Jurkat, Clone E6-1 (cell line): ENCODE results near the gene VPS37C.

Experiments
- DNase-seq: peaks from one replicate; pipeline ENCODE4 v3.0.0-alpha.2; 2011; ENCODE audit warnings: low read depth, low spot score
- H3K4me3 ChIP-seq: 2 replicates; pipeline ENCODE4 v1.5.1; 2011; ENCODE audit warnings: mild to moderate bottlenecking, low read length, control low read depth, moderate library complexity

Gene VPS37C

GRCh38 chr11:61160487-61161189, 588 bp downstream of the VPS37C start:
- no peak for DNase-seq
- H3K4me3 ChIP-seq = peak overlapping the region; percentile 80

DNA sequence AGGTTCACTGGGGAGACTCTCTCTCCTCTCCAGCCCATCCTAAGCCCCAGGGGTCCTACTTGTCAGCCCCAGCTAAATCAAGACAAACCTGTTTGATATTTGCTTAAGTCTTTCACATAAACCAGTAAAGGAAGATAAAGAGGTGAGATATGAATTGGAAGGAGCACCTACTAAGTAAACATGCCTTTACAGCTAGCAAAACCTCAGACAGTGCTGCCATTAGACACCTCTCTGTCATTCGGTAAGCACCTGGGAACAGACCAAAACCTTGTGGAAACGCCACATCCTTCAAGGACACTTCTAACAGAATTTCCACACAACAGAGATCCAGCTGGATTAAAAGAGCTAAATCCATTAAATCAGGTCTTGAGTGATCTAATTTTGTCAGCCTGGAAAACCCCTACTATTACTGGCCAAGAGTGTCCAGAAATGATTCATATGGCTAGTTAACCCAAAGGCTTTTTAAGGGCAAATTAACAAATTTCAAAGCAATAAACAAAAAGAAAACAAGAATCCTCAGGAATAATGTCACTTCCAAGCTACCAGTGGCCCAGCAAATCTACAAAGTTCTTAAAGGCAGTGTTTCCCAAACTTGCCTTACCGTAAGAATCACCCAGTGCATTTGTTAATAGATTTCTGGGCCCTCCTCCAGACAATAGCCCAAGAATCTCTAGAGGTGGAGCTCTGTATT, 2.4 kb downstream of the VPS37C start:
- no peak overlapping the region for H3K4me3 ChIP-seq
- DNase-seq = no peak

DNA sequence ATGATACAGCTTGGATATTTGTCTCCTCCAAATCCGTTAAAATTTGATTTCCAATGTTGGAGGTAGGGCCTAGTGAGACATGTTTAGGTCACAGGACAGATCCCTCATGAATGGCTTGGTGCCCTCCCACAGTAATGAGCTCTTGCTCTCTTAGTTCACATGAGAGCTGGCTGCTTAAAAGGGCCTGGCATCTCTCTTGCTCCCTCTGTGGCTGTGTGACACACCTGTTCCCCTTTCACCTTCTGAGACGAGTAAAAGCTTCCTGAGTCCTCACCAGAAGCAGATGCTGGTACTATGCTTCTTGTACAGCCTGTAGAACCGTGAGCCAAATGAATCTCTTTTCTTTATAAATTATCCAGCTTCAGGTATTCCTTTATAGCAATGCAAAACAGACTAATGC, 3.5 kb downstream of the VPS37C start:
- no peak for DNase-seq
- H3K4me3 ChIP-seq = no peak overlapping the region

DNA sequence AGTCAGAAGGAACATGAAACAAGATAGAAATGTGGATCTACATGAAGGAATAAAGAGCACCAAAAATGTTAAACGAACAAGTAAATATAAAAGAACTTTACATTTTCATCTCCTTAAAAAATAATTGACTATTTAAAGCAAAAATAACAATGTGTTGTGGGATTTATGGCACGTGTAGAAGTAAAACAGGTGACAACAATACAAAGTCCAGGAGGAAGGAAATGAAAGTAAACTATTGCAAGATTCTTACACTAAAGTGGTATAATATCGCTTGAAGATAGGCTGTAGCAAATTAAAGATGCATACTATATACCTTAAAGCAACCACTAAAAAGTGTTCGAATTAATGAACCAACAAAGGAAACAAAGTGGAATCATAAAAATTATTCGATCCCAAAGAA, 5.5 kb downstream of the VPS37C start:
- no peak for DNase-seq
- H3K4me3 ChIP-seq = no peak overlapping the region

GRCh38 chr11:61155312-61155711, 5.9 kb downstream of the VPS37C start:
- DNase-seq = no peak
- H3K4me3 ChIP-seq = no peak overlapping the region

GRCh38 chr11:61154528-61154927, 6.7 kb downstream of the VPS37C start:
- H3K4me3 ChIP-seq = no peak overlapping the region
- no peak for DNase-seq

DNA sequence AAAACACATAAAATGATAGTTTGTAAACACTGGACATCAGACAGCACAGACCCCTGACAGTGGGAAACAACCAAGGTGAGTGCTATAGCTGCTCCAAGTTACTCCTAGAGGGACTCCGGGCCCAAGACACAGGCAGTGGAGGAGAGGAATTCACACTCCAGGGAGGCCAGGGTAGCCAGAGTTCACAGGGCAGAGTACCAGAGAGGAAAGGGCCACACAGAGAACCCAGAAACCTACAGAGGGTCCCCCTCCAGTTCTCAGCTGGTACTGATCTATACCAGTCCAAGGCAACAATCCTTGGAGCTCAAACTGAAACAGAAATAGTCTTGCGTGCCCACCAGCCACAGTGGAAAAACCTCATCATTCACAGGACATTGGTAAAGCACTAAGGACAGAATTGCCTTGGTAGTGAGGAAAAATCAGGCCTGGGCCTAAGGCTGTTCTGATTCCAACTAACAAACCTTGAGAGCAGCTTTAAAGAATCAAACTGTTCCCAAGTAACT, 7.6 kb downstream of the VPS37C start:
- H3K4me3 ChIP-seq = no peak overlapping the region
- DNase-seq = no peak

DNA sequence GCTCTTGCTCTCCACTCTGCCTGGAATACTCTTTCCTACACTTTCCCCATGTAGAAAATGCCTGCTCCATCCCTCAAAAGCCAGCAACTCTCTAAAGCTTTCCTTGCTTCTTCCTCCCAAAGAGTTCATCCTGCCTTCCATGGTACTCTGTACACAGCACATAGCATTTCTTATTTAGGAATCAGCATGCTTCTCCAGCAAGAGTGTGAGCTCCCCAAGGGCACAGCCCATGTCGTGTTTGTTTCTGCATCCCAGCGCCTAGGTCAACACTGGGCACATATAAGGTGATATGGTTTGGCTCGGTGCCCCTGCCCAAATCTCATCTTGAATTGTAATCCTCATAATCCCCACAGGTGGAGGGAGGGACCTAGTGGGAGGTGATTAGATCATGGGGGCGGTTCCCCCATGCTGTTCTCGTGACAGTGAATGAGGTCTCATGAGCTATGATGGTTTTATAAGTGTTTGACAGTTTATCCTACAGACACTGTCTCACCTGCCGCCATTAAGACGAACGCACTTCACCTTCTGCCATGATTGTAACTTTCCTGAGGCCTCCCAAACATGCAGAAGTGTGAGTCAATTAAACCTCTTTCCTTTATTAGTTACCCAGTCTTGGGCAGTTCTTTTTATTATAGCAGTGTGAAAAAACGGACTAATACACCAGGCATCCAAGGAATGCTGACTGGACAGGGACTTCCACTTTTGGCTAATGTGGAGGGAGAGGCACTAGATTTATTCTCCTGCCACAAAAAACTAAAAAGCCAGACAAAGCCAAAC, 8.2 kb downstream of the VPS37C start:
- no peak overlapping the region for H3K4me3 ChIP-seq
- DNase-seq = no peak

DNA sequence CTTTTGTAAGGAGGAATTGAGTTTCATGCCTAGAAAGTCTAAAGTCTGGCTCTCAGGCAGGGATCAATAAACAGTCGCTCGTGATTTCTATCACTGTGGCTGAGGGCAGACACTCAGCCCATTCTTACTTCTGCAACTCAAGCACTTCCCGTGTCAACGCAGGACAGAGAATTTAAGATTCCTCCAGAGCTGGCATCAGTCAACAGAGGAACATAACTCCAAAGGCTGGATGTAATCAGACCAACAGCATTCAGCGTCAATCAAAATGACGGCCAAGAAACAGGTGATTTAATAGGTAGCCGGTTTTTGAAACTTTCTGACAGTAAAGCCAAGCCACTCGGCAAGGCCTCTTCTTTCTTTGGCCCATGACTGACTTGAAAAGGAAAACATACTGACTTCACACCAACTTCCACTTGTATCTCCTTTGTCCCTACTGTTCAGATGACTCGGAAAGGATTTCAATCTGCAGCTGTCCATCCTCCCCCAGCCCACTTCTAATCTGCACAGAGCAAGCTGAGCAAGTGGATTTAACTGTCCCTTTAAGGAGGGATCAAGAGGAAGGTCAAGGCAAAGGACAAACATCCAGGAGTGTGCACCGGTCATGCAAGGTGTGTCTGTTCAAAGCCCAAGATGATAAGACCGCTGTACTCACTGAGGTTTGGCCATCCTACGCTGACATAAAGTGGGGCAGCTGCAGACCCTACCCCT, 9.5 kb downstream of the VPS37C start:
- H3K4me3 ChIP-seq = no peak overlapping the region
- DNase-seq = no peak

- no peak for DNase-seq
- no peak overlapping the region for H3K4me3 ChIP-seq
Measured at GRCh38 chr11:61150706-61151544, 10.3 kb downstream of the VPS37C start.

DNA sequence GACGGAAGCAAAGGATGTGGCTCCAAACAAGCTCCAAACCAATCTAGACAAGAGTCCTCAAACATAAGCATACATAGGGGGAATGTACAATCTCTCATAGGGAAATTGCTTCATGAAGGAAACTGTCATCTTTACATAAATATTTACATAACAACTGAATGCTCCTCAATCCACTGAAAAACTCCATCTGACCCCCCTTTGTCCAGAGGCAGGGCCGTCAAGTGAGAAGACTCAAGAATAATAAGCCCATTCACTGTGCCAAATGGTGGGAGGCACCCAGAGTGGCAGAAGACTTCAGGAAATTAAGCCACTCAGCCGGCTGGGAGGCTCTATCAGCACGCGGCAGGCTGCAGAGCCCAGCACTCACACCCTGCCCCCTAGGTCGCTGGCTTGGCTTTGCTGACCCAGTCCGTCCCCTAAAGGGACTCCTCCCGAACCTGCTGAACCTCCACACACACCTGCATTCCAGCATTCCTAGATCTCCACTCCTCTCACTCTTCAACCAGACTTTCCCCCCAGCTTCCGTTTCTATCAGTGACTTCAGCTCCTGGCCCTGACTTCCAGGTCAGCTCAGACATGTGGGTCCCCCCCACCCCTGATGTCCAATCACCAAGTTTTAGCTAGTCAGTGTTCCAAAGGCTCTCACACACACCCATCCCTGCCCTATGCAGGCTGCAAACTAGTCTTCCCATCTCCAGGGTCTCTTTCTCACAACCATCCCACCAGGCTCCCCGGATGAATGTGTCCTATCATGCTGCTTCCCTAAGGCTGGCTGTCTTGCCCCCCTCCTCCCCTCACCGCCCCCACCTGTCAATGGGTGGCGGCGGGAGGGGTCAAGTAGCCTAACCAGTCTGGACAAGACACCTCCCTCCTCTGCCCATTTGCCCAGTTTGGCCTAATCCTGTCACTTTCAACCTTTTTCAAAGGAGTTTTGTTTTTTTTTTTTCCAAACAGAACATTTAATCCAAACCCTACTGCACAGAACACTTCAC, 11.3 kb downstream of the VPS37C start:
- H3K4me3 ChIP-seq = no peak overlapping the region
- DNase-seq = no peak

DNA sequence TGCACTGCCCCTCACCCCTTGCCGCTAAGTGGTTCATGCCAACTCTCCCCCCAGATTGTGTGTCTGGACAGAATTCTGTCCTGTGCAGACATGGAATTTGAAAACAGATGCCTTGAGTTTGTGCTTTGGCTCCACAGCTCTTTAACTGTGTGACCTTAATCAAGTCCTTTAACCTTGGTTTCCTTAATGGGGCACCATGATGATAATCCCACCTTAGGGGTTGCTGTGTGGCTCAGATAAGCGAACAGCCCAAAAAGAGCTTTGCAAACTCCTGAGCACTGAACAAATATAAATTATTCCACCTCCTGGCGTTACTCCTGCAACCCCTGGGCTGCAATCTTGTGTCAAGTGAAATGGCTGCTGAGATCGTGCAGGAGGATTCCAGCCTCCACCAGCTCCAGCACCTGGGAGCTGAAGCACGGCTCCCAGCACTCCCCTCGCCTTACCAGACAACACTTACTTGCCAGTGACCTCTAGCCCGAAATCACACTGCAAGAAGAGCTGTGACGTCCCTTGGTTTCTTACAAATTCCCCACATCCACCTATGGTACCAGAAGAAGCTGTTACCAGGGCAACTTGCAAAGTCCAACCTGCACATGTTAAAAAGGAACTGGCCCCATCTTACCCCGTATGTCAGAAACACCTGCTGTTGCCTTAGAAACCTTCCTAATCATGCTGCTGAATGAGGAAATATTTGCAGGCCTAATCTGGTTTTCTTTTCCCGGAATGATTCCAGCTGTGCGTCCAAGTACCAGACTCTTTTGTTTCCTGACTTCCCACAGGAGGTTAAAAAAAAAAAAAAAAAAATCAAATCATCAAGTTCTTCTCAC, 13.2 kb downstream of the VPS37C start:
- H3K4me3 ChIP-seq = no peak overlapping the region
- DNase-seq = no peak

- no peak for DNase-seq
- H3K4me3 ChIP-seq = no peak overlapping the region
Measured at GRCh38 chr11:61147271-61147670, 14.0 kb downstream of the VPS37C start.

- H3K4me3 ChIP-seq = no peak overlapping the region
- DNase-seq = no peak
Measured at GRCh38 chr11:61146416-61146815, 14.8 kb downstream of the VPS37C start.

DNA sequence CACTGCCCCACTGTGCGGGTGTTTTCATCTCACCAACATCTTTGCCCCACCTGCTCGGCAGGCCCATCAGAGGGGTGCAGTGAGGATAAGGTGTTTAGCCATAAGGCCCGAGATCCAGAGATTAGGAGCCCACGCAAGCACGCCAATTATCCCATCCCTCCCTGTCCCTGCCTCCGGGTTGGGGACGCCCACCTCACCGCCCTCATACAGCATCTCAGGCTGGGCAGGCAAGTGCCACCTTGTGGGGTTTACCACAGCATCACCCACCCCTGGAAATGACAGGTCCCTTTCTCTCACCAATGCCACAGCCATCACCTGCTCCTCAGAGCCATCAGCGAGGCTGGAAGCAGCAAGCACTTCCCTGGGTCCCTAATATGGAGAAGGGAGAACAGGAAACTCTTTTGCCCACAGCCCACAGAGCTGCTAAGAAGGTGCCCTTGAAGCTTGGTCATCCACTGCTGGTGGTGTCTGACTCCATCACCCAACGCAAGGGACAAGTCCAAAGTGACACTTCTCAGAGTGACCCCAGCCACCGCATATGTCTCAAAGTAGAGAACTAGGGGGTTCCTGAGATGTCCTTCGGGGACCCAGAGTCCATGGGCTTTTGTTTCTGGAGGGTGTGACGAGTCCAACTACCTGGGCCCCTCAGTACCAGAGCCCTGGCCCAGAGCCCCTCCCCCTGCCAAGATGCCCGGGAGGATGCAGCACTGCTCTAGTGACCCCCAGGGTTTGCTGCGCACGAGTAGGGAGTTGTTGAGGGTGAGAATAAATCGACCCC, 15.8 kb downstream of the VPS37C start:
- no peak for DNase-seq
- H3K4me3 ChIP-seq = no peak overlapping the region
